Liver (tissue), 9 donors: ENCODE data around the gene RIMBP2. TPM values are rescaled to one million over a fixed set of nuclear protein-coding genes. Genes with fewer than 3 reads are reported as not detected.
"Not testable (repeated sequence)": the region's sequence is repeated elsewhere in the genome, so short reads cannot be mapped to it uniquely, and the experiment has no call there.

ENCODE experiments used
- DNase-seq: peaks from one replicate; pipeline ENCODE4 v3.0.0-alpha.2; 2017; ENCODE audit warnings: low spot score
- H3K27ac ChIP-seq, 2 donors: one replicate each; pipeline ENCODE4 v1.7.0; 2013; ENCODE audit warnings: inconsistent platforms in 2 of 2, low read length in 2 of 2, control low read depth in 1 of 2, low read depth in 1 of 2, mild to moderate bottlenecking in 1 of 2
- H3K27me3 ChIP-seq, 4 donors: one replicate each; pipeline versions ENCODE4 v1.6.1 to v1.7.0; 2013; ENCODE audit warnings: low read length in 3 of 4, inconsistent platforms in 1 of 4, mild to moderate bottlenecking in 1 of 4, moderate library complexity in 1 of 4; ENCODE audit not compliant: control insufficient read depth in 4 of 4, insufficient read depth in 4 of 4
- H3K36me3 ChIP-seq, 4 donors: one replicate each; pipeline versions ENCODE4 v1.6.1 to v1.7.0; 2013; ENCODE audit warnings: low read length in 3 of 4, mild to moderate bottlenecking in 3 of 4, low read depth in 1 of 4, moderate library complexity in 1 of 4; ENCODE audit not compliant: control insufficient read depth in 4 of 4, insufficient read depth in 3 of 4
- H3K4me1 ChIP-seq, 4 donors: one replicate each; pipeline versions ENCODE4 v1.6.1 to v1.7.0; 2013; ENCODE audit warnings: low read length in 3 of 4, mild to moderate bottlenecking in 3 of 4, moderate library complexity in 1 of 4; ENCODE audit not compliant: control insufficient read depth in 4 of 4, insufficient read depth in 4 of 4
- H3K4me3 ChIP-seq, 3 donors: one replicate each; pipeline versions ENCODE4 v1.6.1 to v1.7.0; 2013; ENCODE audit warnings: low read length in 3 of 3, control low read depth in 1 of 3, low read depth in 1 of 3, mild to moderate bottlenecking in 1 of 3
- H3K9ac ChIP-seq, 2 donors: one replicate each; pipeline ENCODE4 v1.7.0; 2013; ENCODE audit warnings: low read length in 2 of 2, mild to moderate bottlenecking in 2 of 2, moderate library complexity in 2 of 2, control low read depth in 1 of 2, low read depth in 1 of 2
- H3K9me3 ChIP-seq, 4 donors: one replicate each; pipeline versions ENCODE4 v1.6.1 to v1.7.0; 2013; ENCODE audit warnings: low read length in 3 of 4; ENCODE audit not compliant: control insufficient read depth in 4 of 4
- ATF3 ChIP-seq: IDR thresholded peaks from 2 replicates; pipeline ENCODE4 v1.6.1; 2016; ENCODE audit warnings: antibody characterized with exemption
- CTCF ChIP-seq: fragments of 150-350 bp; IDR thresholded peaks from 2 replicates; pipeline ENCODE4 v1.5.1; 2017; ENCODE audit warnings: improper control_type of control experiment, low read depth, low read length; ENCODE audit not compliant: missing input control
- EGR1 ChIP-seq, 2 donors: IDR thresholded peaks; 2 replicates each; pipeline ENCODE4 v1.6.1; 2016 to 2018; ENCODE audit warnings: antibody characterized with exemption in 2 of 2, low read depth in 2 of 2
- FOXA1 ChIP-seq: IDR thresholded peaks from 2 replicates; pipeline ENCODE4 v1.6.1; 2016; ENCODE audit warnings: antibody characterized with exemption
- FOXA2 ChIP-seq: IDR thresholded peaks from 2 replicates; pipeline ENCODE4 v1.6.1; 2016; ENCODE audit warnings: antibody characterized with exemption
- GABPA ChIP-seq, 2 donors: IDR thresholded peaks in 1 of 2; conservative IDR thresholded peaks in 1 of 2; 2 replicates each; pipeline ENCODE4 v1.6.1; 2016; ENCODE audit warnings: antibody characterized with exemption in 2 of 2, mild to moderate bottlenecking in 1 of 2, moderate library complexity in 1 of 2
- HNF4A ChIP-seq, 2 donors: conservative IDR thresholded peaks; 2 replicates each; pipeline ENCODE4 v1.6.1; 2016; ENCODE audit warnings: antibody characterized with exemption in 2 of 2, mild to moderate bottlenecking in 2 of 2
- HNF4G ChIP-seq: IDR thresholded peaks from 2 replicates; pipeline ENCODE4 v1.6.1; 2016; ENCODE audit warnings: antibody characterized with exemption
- JUND ChIP-seq, 2 donors: IDR thresholded peaks; 2 replicates each; pipeline ENCODE4 v1.6.1; 2016; ENCODE audit warnings: antibody characterized with exemption in 2 of 2
- NR2F2 ChIP-seq: IDR thresholded peaks from 2 replicates; pipeline ENCODE4 v1.6.1; 2016; ENCODE audit warnings: antibody characterized with exemption
- RAD21 ChIP-seq, 2 donors: IDR thresholded peaks; 2 replicates each; pipeline ENCODE4 v1.6.1; 2016; ENCODE audit warnings: antibody characterized with exemption in 2 of 2, mild to moderate bottlenecking in 2 of 2
- REST ChIP-seq: IDR thresholded peaks from 2 replicates; pipeline ENCODE4 v1.6.1; 2016; ENCODE audit warnings: antibody characterized with exemption, mild to moderate bottlenecking
- RXRA ChIP-seq, 2 donors: IDR thresholded peaks; 2 replicates each; pipeline ENCODE4 v1.6.1; 2017 to 2018; ENCODE audit warnings: antibody characterized with exemption in 2 of 2, mild to moderate bottlenecking in 1 of 2
- SP1 ChIP-seq: IDR thresholded peaks from 2 replicates; pipeline ENCODE4 v1.6.1; 2018; ENCODE audit warnings: antibody characterized with exemption, mild to moderate bottlenecking
- TAF1 ChIP-seq: conservative IDR thresholded peaks from 2 replicates; pipeline ENCODE4 v1.6.1; 2016; ENCODE audit warnings: antibody characterized with exemption, mild to moderate bottlenecking
- YY1 ChIP-seq: IDR thresholded peaks from 2 replicates; pipeline ENCODE4 v1.6.1; 2016; ENCODE audit warnings: antibody characterized with exemption, mild to moderate bottlenecking
- ZBTB33 ChIP-seq: IDR thresholded peaks from 2 replicates; pipeline ENCODE4 v1.6.1; 2016; ENCODE audit warnings: antibody characterized with exemption
- WGBS: extraction: QIAGEN DNeasy Blood & Tissue Kit; methylation state at CpG from one replicate; pipeline ENCODE4 v1.1.7; 2013; 5-methylcytosine and 5-hydroxymethylcytosine counted together
- polyA plus RNA-seq, 2 donors: library from polyadenylated mRNA; stranded (reverse) in 1 of 2; unstranded in 1 of 2; fragments of 200-250 nt in 1 of 2; fragments of >200 nt in 1 of 2; fragmentation: Nextera tagmentation in 1 of 2; extraction: Ambion mirVana in 1 of 2; gene quantifications; one replicate each; pipeline versions ENCODE4 v1.2.1 to v1.2.3, GENCODE V29; 2013 to 2015
- total RNA-seq, 2 donors: library from RNA; depleted of rRNA; stranded (reverse); fragments of >200 nt; gene quantifications; one replicate each; pipeline ENCODE4 v1.2.3, GENCODE V29; 2014
- donor health status: healthy.
- donor health status: healthy.
- donor health status: healthy.
- donor health status: healthy.
- donor health status: healthy.

RIMBP2 gene
- total and polyA plus RNA-seq, 4 donors: 0.01 to 0.17 (median 0.09) TPM; not detected in 1

- no peak overlapping the region for H3K27ac ChIP-seq
- no peaks in the 10 kb centered on the region for H3K36me3 ChIP-seq
- H3K9ac ChIP-seq: no peak overlapping the region
- H3K27me3 ChIP-seq: no peaks in the 10 kb centered on the region
- TF ChIP-seq GABPA (IDR thresholded peaks at IDR 0.05 in 1 of 2, conservative IDR thresholded peaks at IDR 0.05 in 1 of 2): no peak
- TF ChIP-seq EGR1 (IDR thresholded peaks at IDR 0.05; ENCODE audit: low read depth in 2 of 2): no peak
- 80% methylated on average over 4 of the region's 4 CpGs for WGBS
- DNase-seq: no peak
- H3K4me3 ChIP-seq: no peak overlapping the region
- no peaks in the 10 kb centered on the region for H3K9me3 ChIP-seq
- H3K4me1 ChIP-seq: no peaks in the 10 kb centered on the region
These were observed 128.1 kb downstream of the RIMBP2 start for GRCh38 chr12:130587966-130588365.

- H3K27ac ChIP-seq, H3K4me3 ChIP-seq, H3K9me3 ChIP-seq, H3K4me1 ChIP-seq, DNase-seq, H3K9ac ChIP-seq, H3K36me3 ChIP-seq, H3K27me3 ChIP-seq: not testable (repeated sequence)
These were observed 131.6 kb downstream of the RIMBP2 start for GRCh38 chr12:130584475-130584874.

- no peak overlapping the region for H3K27ac ChIP-seq
- H3K9me3 ChIP-seq: no peaks in the 10 kb centered on the region
- H3K4me1 ChIP-seq: no peaks in the 10 kb centered on the region
- H3K4me3 ChIP-seq: no peak overlapping the region
- no peaks in the 10 kb centered on the region for H3K36me3 ChIP-seq
- WGBS: 69% methylated on average over 4 of the region's 4 CpGs
- no peaks in the 10 kb centered on the region for H3K27me3 ChIP-seq
- H3K9ac ChIP-seq: no peak overlapping the region
- TF ChIP-seq RXRA (IDR thresholded peaks at IDR 0.05): no peak
- no peak for TF ChIP-seq HNF4A (conservative IDR thresholded peaks at IDR 0.05)
- no peak for TF ChIP-seq RAD21 (IDR thresholded peaks at IDR 0.05)
- TF ChIP-seq SP1: no peak
- TF ChIP-seq NR2F2: no peak
- TF ChIP-seq CTCF: no peak
- no peak for TF ChIP-seq JUND (IDR thresholded peaks at IDR 0.05)
- no peak for TF ChIP-seq FOXA1
- no peak for TF ChIP-seq REST
- no peak for TF ChIP-seq TAF1
- no peak for TF ChIP-seq EGR1 (IDR thresholded peaks at IDR 0.05; ENCODE audit: low read depth in 2 of 2)
- no peak for TF ChIP-seq ATF3
- no peak for TF ChIP-seq FOXA2
- no peak for TF ChIP-seq HNF4G
- TF ChIP-seq YY1: no peak
- TF ChIP-seq ZBTB33: no peak
- no peak for TF ChIP-seq GABPA (IDR thresholded peaks at IDR 0.05 in 1 of 2, conservative IDR thresholded peaks at IDR 0.05 in 1 of 2)
- DNase-seq: no peak
These were observed 132.3 kb downstream of the RIMBP2 start for GRCh38 chr12:130583800-130584199.
